T-helper 2 cell treated with Interferon-gamma antibody and Interleukin-4, amounts not matched to agents 100 ng/mL and 5 ng/mL, for 36 hours (primary cell): ENCODE data around the gene NADSYN1. TPM values are rescaled to one million over a fixed set of nuclear protein-coding genes. Genes with fewer than 3 reads are reported as not detected.

Experiments used
- intact Hi-C: fragments of 100-400 bp; cut with micrococcal nuclease; formaldehyde crosslinking; loops from one replicate; pipeline ENCODE4 v1.15.1; 2023
- total RNA-seq: library from RNA; stranded (reverse); gene quantifications from 2 replicates; pipeline ENCODE4 v1.2.3, GENCODE V29; 2022

Gene NADSYN1
- total RNA-seq, 1 donor from 2014 or later, result 109 TPM

GRCh38 chr11:71450939-71451338 lies 2.1 kb upstream of the NADSYN1 start:
- intact Hi-C loops, result loop anchor here (10.0 kb wide), 2 partner anchors 1176 to 1246 kb away; partner anchors contain the start of genes FADD and PPFIA1

GRCh38 chr11:71451596-71452198 lies 1.3 kb upstream of the NADSYN1 start:
- intact Hi-C loops, result loop anchor here (2.0 to 10.0 kb wide), 3 partner anchors 335 to 1247 kb away; partner anchors contain the start of genes FADD and PPFIA1

- intact Hi-C loops, result loop anchor here (2.0 to 10.0 kb wide), 3 partner anchors 334 to 1248 kb away; partner anchors contain the start of genes FADD and PPFIA1
These were observed 585 bp upstream of the NADSYN1 start for GRCh38 chr11:71452199-71453036.

- intact Hi-C loops, result loop anchor here (2.0 to 10.0 kb wide), 3 partner anchors 333 to 1249 kb away; partner anchors contain the start of genes FADD and PPFIA1
These were observed 908 bp downstream of the NADSYN1 start for GRCh38 chr11:71453918-71454304.

- intact Hi-C loops, result loop anchor here (10.0 kb wide), 2 partner anchors 1180 to 1250 kb away; partner anchors contain the start of genes FADD and PPFIA1
These were observed 1.6 kb downstream of the NADSYN1 start for GRCh38 chr11:71454470-71455113.

- intact Hi-C loops, result loop anchor here (10.0 kb wide), 2 partner anchors 1181 to 1251 kb away; partner anchors contain the start of genes FADD and PPFIA1
These were observed 3.3 kb downstream of the NADSYN1 start for GRCh38 chr11:71456294-71456693.

GRCh38 chr11:71456831-71457230 lies 3.8 kb downstream of the NADSYN1 start:
- intact Hi-C loops, result loop anchor here (10.0 kb wide), 2 partner anchors 1182 to 1252 kb away; partner anchors contain the start of genes FADD and PPFIA1

GRCh38 chr11:71458146-71459070 lies 5.4 kb downstream of the NADSYN1 start:
- intact Hi-C loops, result loop anchor here (10.0 kb wide), 2 partner anchors 1184 to 1254 kb away; partner anchors contain the start of genes FADD and PPFIA1

- intact Hi-C loops, result loop anchor here (10.0 kb wide), 2 partner anchors 1184 to 1254 kb away; partner anchors contain the start of genes FADD and PPFIA1
These were observed 6.2 kb downstream of the NADSYN1 start for GRCh38 chr11:71459076-71459766.

GRCh38 chr11:71459767-71460320 lies 6.8 kb downstream of the NADSYN1 start:
- intact Hi-C loops, result loop anchor here (10.0 kb wide), 2 partner anchors 1185 to 1255 kb away; partner anchors contain the start of genes FADD and PPFIA1

- intact Hi-C loops, result no loop called here
These were observed 8.7 kb downstream of the NADSYN1 start for GRCh38 chr11:71461696-71462095.

GRCh38 chr11:71462726-71463125 lies 9.7 kb downstream of the NADSYN1 start:
- intact Hi-C loops, result no loop called here

- intact Hi-C loops, result no loop called here
These were observed 10.6 kb downstream of the NADSYN1 start for GRCh38 chr11:71463331-71464211.

GRCh38 chr11:71465054-71465453 lies 12.1 kb downstream of the NADSYN1 start:
- intact Hi-C loops, result no loop called here

- intact Hi-C loops, result no loop called here
These were observed 13.4 kb downstream of the NADSYN1 start for GRCh38 chr11:71466358-71466757.

- intact Hi-C loops, result no loop called here
These were observed 14.2 kb downstream of the NADSYN1 start for GRCh38 chr11:71467164-71467563.

GRCh38 chr11:71470946-71471345 lies 17.9 kb downstream of the NADSYN1 start:
- intact Hi-C loops, result no loop called here

GRCh38 chr11:71472357-71472885 lies 19.4 kb downstream of the NADSYN1 start:
- intact Hi-C loops, result no loop called here
